ENCODE measurements around the gene SSC4D. TPM values are rescaled to one million over a fixed set of nuclear protein-coding genes. Genes with fewer than 3 reads are reported as not detected.
A peak's percentile ranks its signal among the peaks of the same experiment; 100 is the strongest.
"Not testable (repeated sequence)": the region's sequence is repeated elsewhere in the genome, so short reads cannot be mapped to it uniquely, and the experiment has no call there.

The SSC4D gene
- total and polyA plus RNA-seq, 7 experiments from 2014 or later, result 0.24 to 0.35 TPM; not detected in 5

- no peaks in the 10 kb centered on the region for H3K27me3 Mint-ChIP-seq
- H3K4me3 ChIP-seq (ENCODE audit: low read length), result no peak overlapping the region
- no peaks in the 10 kb centered on the region for H3K9me3 Mint-ChIP-seq
- no peaks in the 10 kb centered on the region for H3K27me3 ChIP-seq (ENCODE audit: control insufficient read depth in 2 of 2, insufficient read depth in 2 of 2, low read length in 2 of 2)
- H3K36me3 ChIP-seq (ENCODE audit: control insufficient read depth in 2 of 3, insufficient read depth in 3 of 3, low read length in 3 of 3), result no peaks in the 10 kb centered on the region
- DNase-seq (no peak), ATAC-seq (no peak)
- peaks cover 4 to 12% (median 5%) of the 10 kb centered on the region in 7 donors for H3K4me1 Mint-ChIP-seq
- ChIA-PET CTCF (no interaction called here), POLR2A (interaction anchor here (0.7 to 0.8 kb wide), 2 partner anchors 19 to 85 kb away, joined by 3 read pairs; no protein-coding TSS in a partner anchor)
- intact Hi-C loops (cut with micrococcal nuclease), result no loop called here
- peaks cover 0 to 9% (median 0%) of the 10 kb centered on the region in 5 donors for H3K36me3 Mint-ChIP-seq
- no peaks in the 10 kb centered on the region for H3K9me3 ChIP-seq (ENCODE audit: control insufficient read depth in 2 of 3, low read length in 3 of 3)
- no peaks in the 10 kb centered on the region for H3K4me1 ChIP-seq (ENCODE audit: control insufficient read depth in 2 of 2, insufficient read depth in 2 of 2, low read length in 2 of 2)
- peak overlapping the region in 1 of 9 donors; percentile 4 for H3K27ac Mint-ChIP-seq
- H3K4me3 Mint-ChIP-seq, result no peak overlapping the region
- H3K27ac ChIP-seq (ENCODE audit: low read depth, low read length), result no peak overlapping the region
These were observed 1.8 kb downstream of the SSC4D start for GRCh38 chr7:76407718-76408117.

GRCh38 chr7:76405738-76406137 is 3.8 kb downstream of the SSC4D start:
- H3K4me3 Mint-ChIP-seq, result no peak overlapping the region
- H3K9me3 Mint-ChIP-seq, result no peaks in the 10 kb centered on the region
- Histone ChIP-seq H3K4me1 (ENCODE audit: control insufficient read depth in 2 of 2, insufficient read depth in 2 of 2, low read length in 2 of 2) (no peaks in the 10 kb centered on the region), H3K36me3 (ENCODE audit: control insufficient read depth in 2 of 3, insufficient read depth in 3 of 3, low read length in 3 of 3) (no peaks in the 10 kb centered on the region), H3K27ac (ENCODE audit: low read depth, low read length) (no peak overlapping the region), H3K4me3 (ENCODE audit: low read length) (no peak overlapping the region), H3K27me3 (ENCODE audit: control insufficient read depth in 2 of 2, insufficient read depth in 2 of 2, low read length in 2 of 2) (no peaks in the 10 kb centered on the region), H3K9me3 (ENCODE audit: control insufficient read depth in 2 of 3, low read length in 3 of 3) (no peaks in the 10 kb centered on the region)
- H3K4me1 Mint-ChIP-seq, result peaks cover 4 to 11% (median 5%) of the 10 kb centered on the region in 7 donors
- H3K36me3 Mint-ChIP-seq, result peaks cover 0 to 5% (median 0%) of the 10 kb centered on the region in 5 donors
- ChIA-PET POLR2A (no interaction called here), CTCF (no interaction called here)
- peak overlapping the region in 2 of 9 donors; percentile 13 to 51 for H3K27ac Mint-ChIP-seq
- no peak for ATAC-seq
- no peak for DNase-seq
- H3K27me3 Mint-ChIP-seq, result no peaks in the 10 kb centered on the region
- intact Hi-C loops (cut with micrococcal nuclease), result no loop called here

- H3K36me3 ChIP-seq (ENCODE audit: control insufficient read depth in 2 of 3, insufficient read depth in 3 of 3, low read length in 3 of 3), result no peaks in the 10 kb centered on the region
- H3K27me3 Mint-ChIP-seq, result no peaks in the 10 kb centered on the region
- DNase-seq (no peak), ATAC-seq (peak; percentile 61)
- no peaks in the 10 kb centered on the region for H3K4me1 ChIP-seq (ENCODE audit: control insufficient read depth in 2 of 2, insufficient read depth in 2 of 2, low read length in 2 of 2)
- H3K4me3 Mint-ChIP-seq, result peak overlapping the region in 2 of 10 donors; percentile 18 to 30
- no peaks in the 10 kb centered on the region for H3K9me3 Mint-ChIP-seq
- no peak overlapping the region for H3K27ac ChIP-seq (ENCODE audit: low read depth, low read length)
- no peak overlapping the region for H3K27ac Mint-ChIP-seq
- H3K27me3 ChIP-seq (ENCODE audit: control insufficient read depth in 2 of 2, insufficient read depth in 2 of 2, low read length in 2 of 2), result no peaks in the 10 kb centered on the region
- no peak overlapping the region for H3K4me3 ChIP-seq (ENCODE audit: low read length)
- intact Hi-C loops (cut with micrococcal nuclease), result no loop called here
- H3K36me3 Mint-ChIP-seq, result peaks cover 0 to 5% (median 0%) of the 10 kb centered on the region in 5 donors
- ChIA-PET CTCF (interaction anchor here (0.8 kb wide), 1 partner anchor 70 kb away, joined by 3 read pairs; no protein-coding TSS in a partner anchor), POLR2A (no interaction called here)
- H3K4me1 Mint-ChIP-seq, result peaks cover 4 to 11% (median 5%) of the 10 kb centered on the region in 7 donors
- H3K9me3 ChIP-seq (ENCODE audit: control insufficient read depth in 2 of 3, low read length in 3 of 3), result no peaks in the 10 kb centered on the region
These were observed 5.6 kb downstream of the SSC4D start for GRCh38 chr7:76403780-76404494.

DNA sequence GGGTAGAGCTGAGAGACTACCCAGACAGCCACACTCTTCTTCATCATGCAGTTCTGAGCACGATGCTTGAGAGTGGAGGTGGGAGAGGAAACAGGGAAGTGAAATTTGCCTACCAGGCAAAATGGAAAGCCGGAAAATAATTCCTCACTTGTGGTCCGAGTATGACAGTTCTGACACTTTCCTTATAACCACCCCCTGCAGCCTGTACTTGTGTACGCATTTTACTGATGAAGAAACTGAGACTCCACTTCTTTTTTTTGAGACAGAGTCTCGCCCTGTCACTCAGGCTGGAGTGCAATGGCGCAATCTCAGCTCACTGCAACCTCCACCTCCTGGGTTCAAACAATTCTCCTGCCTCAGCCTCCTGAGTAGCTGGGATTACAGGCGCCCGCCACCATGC is 6.4 kb downstream of the SSC4D start:
- ATAC-seq; CTCF ChIA-PET; H3K36me3 Mint-ChIP-seq; H3K9me3 Mint-ChIP-seq; intact Hi-C loops (cut with micrococcal nuclease); H3K9me3 ChIP-seq (ENCODE audit: control insufficient read depth in 2 of 3, low read length in 3 of 3); POLR2A ChIA-PET; H3K4me3 ChIP-seq (ENCODE audit: low read length); H3K36me3 ChIP-seq (ENCODE audit: control insufficient read depth in 2 of 3, insufficient read depth in 3 of 3, low read length in 3 of 3); H3K27me3 ChIP-seq (ENCODE audit: control insufficient read depth in 2 of 2, insufficient read depth in 2 of 2, low read length in 2 of 2); DNase-seq; H3K27ac Mint-ChIP-seq; H3K4me3 Mint-ChIP-seq; H3K4me1 ChIP-seq (ENCODE audit: control insufficient read depth in 2 of 2, insufficient read depth in 2 of 2, low read length in 2 of 2); H3K27me3 Mint-ChIP-seq; H3K27ac ChIP-seq (ENCODE audit: low read depth, low read length): not testable (repeated sequence)
- peaks cover 8 to 18% (median 11%) of the 10 kb centered on the region in 7 donors for H3K4me1 Mint-ChIP-seq

- no peaks in the 10 kb centered on the region for H3K9me3 Mint-ChIP-seq
- no peak overlapping the region for H3K4me3 Mint-ChIP-seq
- ATAC-seq, result no peak
- Histone ChIP-seq H3K27me3 (ENCODE audit: control insufficient read depth in 2 of 2, insufficient read depth in 2 of 2, low read length in 2 of 2) (no peaks in the 10 kb centered on the region), H3K27ac (ENCODE audit: low read depth, low read length) (no peak overlapping the region), H3K4me3 (ENCODE audit: low read length) (no peak overlapping the region), H3K9me3 (ENCODE audit: control insufficient read depth in 2 of 3, low read length in 3 of 3) (no peaks in the 10 kb centered on the region), H3K4me1 (ENCODE audit: control insufficient read depth in 2 of 2, insufficient read depth in 2 of 2, low read length in 2 of 2) (peaks cover 5 to 11% of the 10 kb centered on the region in 2 donors), H3K36me3 (ENCODE audit: control insufficient read depth in 2 of 3, insufficient read depth in 3 of 3, low read length in 3 of 3) (no peaks in the 10 kb centered on the region)
- H3K27ac Mint-ChIP-seq, result no peak overlapping the region
- no peaks in the 10 kb centered on the region for H3K27me3 Mint-ChIP-seq
- intact Hi-C loops (cut with micrococcal nuclease), result no loop called here
- H3K4me1 Mint-ChIP-seq, result peaks cover 19 to 27% (median 23%) of the 10 kb centered on the region in 7 donors
- no peak for DNase-seq
- CTCF ChIA-PET, result no interaction called here
- POLR2A ChIA-PET, result no interaction called here
- no peaks in the 10 kb centered on the region for H3K36me3 Mint-ChIP-seq
These were observed 9.2 kb downstream of the SSC4D start for GRCh38 chr7:76400248-76400647.

GRCh38 chr7:76397409-76398183 is 11.9 kb downstream of the SSC4D start:
- no peaks in the 10 kb centered on the region for H3K27me3 ChIP-seq (ENCODE audit: control insufficient read depth in 2 of 2, insufficient read depth in 2 of 2, low read length in 2 of 2)
- H3K27ac ChIP-seq (ENCODE audit: low read depth, low read length), result peak overlapping the region; percentile 65
- peak overlapping the region; percentile 74 to 100 (median 87) for H3K4me3 Mint-ChIP-seq
- no peaks in the 10 kb centered on the region for H3K36me3 Mint-ChIP-seq
- H3K36me3 ChIP-seq (ENCODE audit: control insufficient read depth in 2 of 3, insufficient read depth in 3 of 3, low read length in 3 of 3), result no peaks in the 10 kb centered on the region
- H3K9me3 Mint-ChIP-seq, result no peaks in the 10 kb centered on the region
- peak overlapping the region; percentile 34 to 88 (median 81) for H3K27ac Mint-ChIP-seq
- DNase-seq (peak; percentile 58 to 84 (median 72)), ATAC-seq (peak; percentile 74)
- POLR2A ChIA-PET, result interaction anchor here (1.2 to 6.2 kb wide), 2 partner anchors 11 to 38 kb away, joined by 3 to 39 read pairs; partner anchors contain the start of gene YWHAG
- no peaks in the 10 kb centered on the region for H3K9me3 ChIP-seq (ENCODE audit: control insufficient read depth in 2 of 3, low read length in 3 of 3)
- peaks cover 12 to 20% of the 10 kb centered on the region in 2 donors for H3K4me1 ChIP-seq (ENCODE audit: control insufficient read depth in 2 of 2, insufficient read depth in 2 of 2, low read length in 2 of 2)
- peak overlapping the region; percentile 68 for H3K4me3 ChIP-seq (ENCODE audit: low read length)
- intact Hi-C loops (cut with micrococcal nuclease), result loop anchor here (1.0 to 10.0 kb wide), 2 partner anchors 38 to 873 kb away; no protein-coding TSS in a partner anchor
- H3K4me1 Mint-ChIP-seq, result peaks cover 17 to 29% (median 23%) of the 10 kb centered on the region in 7 donors
- CTCF ChIA-PET, result no interaction called here
- H3K27me3 Mint-ChIP-seq, result no peaks in the 10 kb centered on the region

Data from naive thymus-derived CD4-positive, alpha-beta T cell (primary cell).